HG03039 (cell line): ENCODE results near the gene PMVK.

ENCODE experiments used
- ATAC-seq: cut with Tn5 transposase; IDR thresholded peaks from one replicate; pipeline ENCODE4 v1.9.1; 2021; ENCODE audit warnings: mild to moderate bottlenecking, moderate library complexity; ENCODE audit not compliant: unreplicated experiment

Gene PMVK

GRCh38 chr1:154967331-154967950 is 30.9 kb upstream of the PMVK start:
- ATAC-seq: no peak

GRCh38 chr1:154966111-154966510 is 29.6 kb upstream of the PMVK start:
- no peak for ATAC-seq

GRCh38 chr1:154964359-154964758 is 27.8 kb upstream of the PMVK start:
- ATAC-seq: no peak

GRCh38 chr1:154963643-154964042 is 27.1 kb upstream of the PMVK start:
- no peak for ATAC-seq

- no peak for ATAC-seq
These were observed 26.3 kb upstream of the PMVK start for GRCh38 chr1:154962795-154963330.

DNA sequence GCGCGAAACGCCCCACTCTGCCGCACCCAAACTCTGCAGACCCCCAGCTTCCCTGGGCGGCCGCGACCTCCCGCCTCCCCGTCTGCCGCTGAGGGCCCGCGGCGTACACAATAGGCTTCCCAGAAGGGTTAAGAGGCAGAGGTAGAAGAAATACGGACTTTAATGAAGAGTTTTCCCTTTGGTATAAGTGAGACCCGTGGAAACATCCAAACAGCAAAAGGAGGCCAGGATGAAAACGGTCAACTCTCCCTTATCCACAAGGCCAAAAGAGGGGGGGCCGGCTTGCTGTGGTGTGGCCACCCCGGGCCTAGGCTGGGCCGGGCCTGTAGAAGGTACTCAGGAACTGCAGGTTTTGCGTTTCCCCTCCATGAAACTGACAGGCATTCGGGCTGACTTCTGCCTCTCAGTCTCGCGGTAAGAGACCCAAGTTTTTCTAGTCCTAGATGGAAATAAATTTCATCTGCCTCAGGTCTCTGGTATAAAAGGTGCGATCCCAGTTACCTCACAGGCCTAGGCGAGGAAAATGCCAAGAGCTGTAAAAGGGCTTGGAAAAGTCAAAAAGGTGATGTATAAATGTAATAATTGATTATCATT is 25.7 kb upstream of the PMVK start:
- no peak for ATAC-seq

- peak; percentile 64 for ATAC-seq
These were observed 25.0 kb upstream of the PMVK start, which contains the start of gene PYGO2 for GRCh38 chr1:154961207-154962155. PYGO2 (minus strand) TSS chr1:154961782; CDS start chr1:154961576, 206 bp downstream.

DNA sequence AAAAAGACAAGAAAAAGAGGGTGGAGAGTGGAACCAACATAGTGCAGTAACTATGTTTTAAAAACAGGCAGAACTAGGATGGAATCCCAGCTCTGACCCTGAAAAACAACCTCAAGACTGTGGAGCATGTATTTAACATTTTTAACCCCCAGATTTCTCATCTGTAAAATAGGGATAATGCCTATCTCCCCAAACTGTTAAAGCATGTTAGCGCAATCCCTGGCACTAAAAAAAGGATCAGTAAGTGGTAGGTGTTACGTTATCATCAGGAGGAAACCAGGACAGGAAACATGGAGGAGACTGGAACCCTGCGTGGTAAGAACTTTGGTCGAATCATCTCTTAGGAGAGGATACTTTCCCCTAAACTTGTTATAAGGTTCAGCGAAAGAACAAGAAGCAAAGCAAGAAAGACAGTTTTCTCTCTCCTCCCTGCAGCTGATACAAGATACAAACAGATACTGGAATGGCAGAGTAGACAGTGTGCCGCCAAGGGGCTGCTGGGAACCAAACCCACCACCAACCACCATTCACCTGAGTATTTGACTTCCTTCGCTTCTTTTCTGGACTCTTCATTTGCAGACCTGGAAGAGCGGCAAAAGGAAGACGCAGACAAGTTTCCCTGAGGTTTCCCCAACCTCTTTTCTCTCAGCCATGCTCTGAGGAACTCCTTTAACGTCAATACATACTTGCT is 24.1 kb upstream of the PMVK start:
- ATAC-seq: no peak

DNA sequence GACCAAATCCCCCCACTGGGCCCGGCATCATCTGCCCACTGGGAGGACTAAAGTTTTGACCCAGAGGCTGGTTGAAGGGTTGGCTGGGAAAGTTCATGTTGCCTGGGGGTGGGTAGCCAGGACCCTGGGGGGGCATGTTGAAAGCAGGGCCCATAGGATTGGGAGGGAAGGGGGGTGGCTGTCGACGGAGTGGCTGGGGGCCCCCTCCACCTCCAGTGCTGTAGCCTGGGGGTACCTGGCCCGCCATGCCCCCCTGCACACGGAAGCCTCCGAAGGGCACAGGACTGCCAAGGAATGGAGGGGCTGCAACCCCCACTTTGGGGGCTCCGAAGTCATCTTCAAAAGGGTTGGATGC is 22.9 kb upstream of the PMVK start:
- ATAC-seq: no peak

DNA sequence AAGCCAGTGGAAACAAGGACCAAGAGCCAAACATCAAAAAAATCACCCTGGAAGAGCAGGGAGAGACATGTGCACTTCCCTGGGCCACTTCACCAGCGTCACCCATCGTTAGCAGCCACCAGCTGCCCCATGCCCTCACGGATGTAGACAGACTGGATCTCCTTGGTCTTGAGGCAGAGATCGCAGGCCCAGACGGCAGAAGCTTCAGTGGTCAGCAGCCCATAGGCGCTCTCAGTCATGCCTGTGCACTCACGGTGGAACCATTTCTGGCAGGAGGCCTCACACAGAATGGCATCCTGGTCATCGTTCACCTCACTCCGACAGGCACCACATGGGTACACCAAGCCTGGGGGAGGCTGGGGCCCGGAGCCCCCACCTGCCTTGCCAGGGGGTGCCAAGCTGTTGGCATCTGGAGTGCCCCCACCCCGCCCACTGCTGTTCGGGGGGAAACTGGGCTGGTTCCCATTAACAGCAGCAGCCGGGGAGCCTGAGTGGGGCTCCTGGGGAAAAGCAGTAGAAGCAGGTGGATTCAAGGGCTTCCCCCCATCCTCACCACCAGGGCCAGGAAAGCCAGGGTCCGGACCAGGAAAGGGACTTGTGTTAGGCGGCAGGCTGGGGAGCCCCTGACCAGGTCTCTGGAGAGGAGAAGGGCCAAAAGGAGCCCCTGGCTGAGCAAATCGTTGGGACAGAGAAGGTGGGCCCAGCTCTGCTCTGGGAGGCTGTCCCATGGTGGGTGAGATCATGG is 22.3 kb upstream of the PMVK start:
- ATAC-seq: no peak

GRCh38 chr1:154958036-154958435 is 21.5 kb upstream of the PMVK start:
- no peak for ATAC-seq

- no peak for ATAC-seq
These were observed 20.7 kb upstream of the PMVK start for GRCh38 chr1:154957091-154957657.

GRCh38 chr1:154956544-154956941 is 20.0 kb upstream of the PMVK start:
- ATAC-seq: no peak

DNA sequence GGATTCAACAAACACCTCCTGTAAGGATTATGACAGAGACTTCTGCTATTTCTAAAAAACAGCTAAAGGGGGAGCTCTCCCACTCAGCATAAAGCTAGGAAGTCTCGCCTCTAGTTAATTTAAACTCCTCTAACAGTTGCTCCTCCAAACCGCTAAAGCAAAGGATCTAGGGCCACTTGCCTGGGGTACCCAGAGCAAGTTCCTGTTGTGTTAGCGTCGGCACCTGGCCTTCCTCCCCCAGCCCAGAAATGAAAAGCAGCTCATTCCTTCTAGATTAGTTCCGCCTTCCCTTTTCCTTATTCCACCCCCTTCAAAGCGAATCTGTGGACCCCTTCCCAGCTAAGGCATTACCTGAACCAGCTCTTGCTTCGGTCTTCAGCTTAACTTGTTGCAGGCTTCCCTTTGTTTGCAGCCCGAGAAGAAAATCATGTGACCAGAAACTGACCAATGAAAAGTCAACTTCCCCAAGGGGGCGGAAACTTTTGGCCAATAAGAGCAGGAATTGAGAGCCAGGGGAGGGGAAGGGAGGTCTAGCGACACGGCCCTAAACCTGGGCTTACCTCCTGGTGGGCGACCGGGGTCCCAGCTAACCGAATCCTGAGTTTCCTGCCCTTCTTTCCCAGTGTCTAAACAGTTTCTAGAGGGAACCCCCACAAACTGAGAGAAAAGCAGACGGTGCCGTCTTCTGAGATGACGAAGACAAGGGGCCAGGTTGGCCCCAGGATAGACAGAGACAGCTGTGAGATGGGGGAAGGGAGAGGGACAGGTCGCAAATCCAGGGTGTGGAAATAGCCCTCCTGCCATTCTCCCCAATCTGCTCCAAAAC is 19.4 kb upstream of the PMVK start, which contains the start of gene PBXIP1:
PBXIP1 (minus strand) TSS at position 382 of the 826 bp plus-strand sequence. CDS start 2,378 bp downstream, outside the sequence.
- ATAC-seq: peak; percentile 61

DNA sequence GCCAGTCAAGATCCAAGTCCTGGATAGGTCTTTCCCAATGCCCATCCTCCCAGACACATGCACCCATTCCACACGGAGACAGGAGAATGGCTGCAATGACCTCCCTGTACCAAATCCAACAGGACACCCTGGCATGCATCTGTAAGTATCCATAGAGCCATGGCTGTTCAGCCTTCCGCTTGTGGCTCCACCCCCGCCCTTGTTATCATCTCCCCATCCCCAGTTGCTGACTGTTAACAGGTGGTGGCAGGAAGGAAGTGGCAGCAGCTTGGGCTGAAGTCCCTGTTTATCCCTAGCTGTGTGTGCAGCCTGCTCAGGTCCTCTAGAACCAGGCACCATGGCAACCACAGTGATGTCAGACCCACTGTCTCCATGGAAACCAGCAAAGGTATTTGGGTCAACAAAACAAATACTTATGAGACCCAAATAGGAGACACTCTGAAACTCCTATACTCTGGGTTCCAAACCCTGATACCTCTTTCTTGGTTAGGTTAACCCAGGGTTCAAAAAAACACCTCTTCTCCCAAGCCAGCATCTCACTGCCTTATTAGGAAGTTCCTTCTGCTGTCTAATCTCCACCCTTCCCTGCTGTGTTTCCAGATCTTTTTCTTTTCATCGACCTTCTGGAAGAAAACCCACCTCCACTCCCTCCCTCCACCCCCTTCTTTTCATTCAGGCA is 18.7 kb upstream of the PMVK start:
- ATAC-seq: no peak

GRCh38 chr1:154954541-154954940 is 18.0 kb upstream of the PMVK start:
- ATAC-seq: no peak

DNA sequence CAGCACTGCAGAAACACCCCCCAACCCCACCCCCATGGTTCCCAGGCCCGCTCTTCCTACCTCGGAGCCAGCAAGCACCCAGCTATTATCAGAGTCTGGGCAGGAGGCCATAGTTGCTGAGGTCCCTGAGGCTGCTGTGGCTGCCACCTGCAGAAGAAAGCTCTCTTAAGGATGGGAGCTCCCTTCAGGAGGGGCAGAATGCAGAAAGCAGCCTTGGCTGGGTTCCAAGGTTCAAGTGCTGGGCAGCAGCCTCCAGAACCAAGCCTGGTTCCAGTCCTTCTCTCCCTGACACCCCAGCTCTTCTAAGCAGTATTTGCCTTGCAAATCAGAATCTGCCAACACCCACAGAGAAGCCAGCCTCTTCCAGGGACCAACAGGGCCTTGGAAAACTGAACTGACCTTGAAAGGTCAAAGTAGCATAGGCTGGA is 17.1 kb upstream of the PMVK start:
- ATAC-seq: no peak

DNA sequence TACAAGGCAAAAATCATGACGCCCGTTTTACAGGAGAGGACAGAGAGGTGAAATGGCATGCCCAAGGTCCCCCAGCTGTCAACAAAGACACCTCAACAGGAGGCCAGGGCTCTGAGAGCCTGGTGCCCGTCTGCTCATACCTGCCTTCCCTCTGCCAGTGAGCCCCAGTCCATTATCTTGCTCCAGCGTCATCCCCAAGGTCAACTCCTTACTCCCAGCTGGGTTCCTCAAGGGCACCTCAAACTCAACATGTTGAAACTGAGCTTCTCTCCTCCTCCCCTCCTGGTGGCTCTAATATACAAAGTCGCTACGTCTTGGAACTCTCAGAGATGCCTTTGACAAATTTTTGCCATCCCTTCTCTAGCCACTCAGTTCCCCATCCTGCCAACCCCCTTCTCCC is 16.1 kb upstream of the PMVK start:
- no peak for ATAC-seq
